Limb (tissue), 2 donors: ENCODE data around the gene GPR84.

Experiments used
- DNase-seq, 2 donors: peaks; one replicate each; pipeline ENCODE4 v3.0.0-alpha.2; 2016; ENCODE audit errors: extremely low spot score in 2 of 2

GPR84 gene

GRCh38 chr12:54364413-54364812 is at the start of gene GPR84:
GPR84 (minus strand) TSS chr12:54364486; CDS start chr12:54363851, 635 bp downstream.
- DNase-seq: no peak

- DNase-seq: no peak
Measured at GRCh38 chr12:54413284-54414190, 49.3 kb upstream of the GPR84 start.

- DNase-seq: no peak
Measured at GRCh38 chr12:54412786-54413185, 48.5 kb upstream of the GPR84 start.

GRCh38 chr12:54412348-54412747 is 48.1 kb upstream of the GPR84 start:
- DNase-seq: no peak

- no peak for DNase-seq
Measured at GRCh38 chr12:54411391-54412241, 47.3 kb upstream of the GPR84 start.

- no peak for DNase-seq
Measured at GRCh38 chr12:54409267-54409666, 45.0 kb upstream of the GPR84 start.

GRCh38 chr12:54407183-54407905 is 43.1 kb upstream of the GPR84 start:
- DNase-seq: no peak

- no peak for DNase-seq
Measured at GRCh38 chr12:54405573-54405972, 41.3 kb upstream of the GPR84 start.

- no peak for DNase-seq
Measured at GRCh38 chr12:54405106-54405505, 40.8 kb upstream of the GPR84 start.

GRCh38 chr12:54404061-54405004 is 40.0 kb upstream of the GPR84 start:
- no peak for DNase-seq

- no peak for DNase-seq
Measured at GRCh38 chr12:54401119-54401518, 36.8 kb upstream of the GPR84 start.

- peak; percentile 77 to 94 for DNase-seq
Measured at GRCh38 chr12:54398995-54399793, 34.9 kb upstream of the GPR84 start.

- no peak for DNase-seq
Measured at GRCh38 chr12:54398218-54398617, 33.9 kb upstream of the GPR84 start.

- DNase-seq: no peak
Measured at GRCh38 chr12:54397157-54397556, 32.9 kb upstream of the GPR84 start.

GRCh38 chr12:54395545-54395944 is 31.3 kb upstream of the GPR84 start:
- no peak for DNase-seq

- DNase-seq: no peak
Measured at GRCh38 chr12:54394986-54395385, 30.7 kb upstream of the GPR84 start.

- peak in 1 of 2 donors; percentile 72 for DNase-seq
Measured at GRCh38 chr12:54394281-54394719, 30.0 kb upstream of the GPR84 start.

- no peak for DNase-seq
Measured at GRCh38 chr12:54393743-54394142, 29.5 kb upstream of the GPR84 start.

- no peak for DNase-seq
Measured at GRCh38 chr12:54393207-54393609, 28.9 kb upstream of the GPR84 start.
